ENCODE measurements around the gene SFRP4. TPM values are rescaled to one million over a fixed set of nuclear protein-coding genes. Genes with fewer than 3 reads are reported as not detected.
A peak's percentile ranks its signal among the peaks of the same experiment; 100 is the strongest.

Gene SFRP4
- total and polyA plus RNA-seq, 9 of the 15 experiments (the other 6 are each of a cell fraction or from before 2014, with no cell fraction given): not detected

GRCh38 chr7:37920849-37921805 is 4.5 kb upstream of the SFRP4 start (continued):
- TF ChIP-seq NFIC (IDR thresholded peaks at IDR 0.05): 0 out of 2 replicates have a peak, but pooled peaks have one; percentile 15
- TF ChIP-seq BRF1 (IDR thresholded peaks at IDR 0.05; ENCODE audit: borderline replicate concordance, extremely low read depth, insufficient read length): no peak
- no peak for TF ChIP-seq E2F1 (CRISPR knock-in tag; IDR thresholded peaks at IDR 0.05)
- TF ChIP-seq ZNF280A (IDR thresholded peaks at IDR 0.05; ENCODE audit: low read depth, partially characterized antibody): no peak
- no peak for TF ChIP-seq SMAD4 (CRISPR knock-in tag; conservative IDR thresholded peaks at IDR 0.05)
- 0 out of 2 replicates have a peak, but pooled peaks have one; percentile 26 for TF ChIP-seq VEZF1 (CRISPR knock-in tag; IDR thresholded peaks at IDR 0.05)
- no peak for TF ChIP-seq ZNF354B (CRISPR knock-in tag; IDR thresholded peaks at IDR 0.05)
- no peak for TF ChIP-seq TRIM28 (IDR thresholded peaks at IDR 0.05)
- no peak for TF ChIP-seq ZFP30 (CRISPR knock-in tag; IDR thresholded peaks at IDR 0.05; ENCODE audit: borderline replicate concordance)
- no peak for TF ChIP-seq ZBTB49 (CRISPR knock-in tag; IDR thresholded peaks at IDR 0.05; ENCODE audit: borderline replicate concordance)
- no peak for TF ChIP-seq PHTF2 (CRISPR knock-in tag; IDR thresholded peaks at IDR 0.05)
- TF ChIP-seq FOXA1 (IDR thresholded peaks at IDR 0.05; ENCODE audit: borderline replicate concordance): no peak
- TF ChIP-seq STAT5A (IDR thresholded peaks at IDR 0.05; ENCODE audit: borderline replicate concordance, low read length): peak; percentile 84
- no peak for TF ChIP-seq NR4A1 (CRISPR knock-in tag; IDR thresholded peaks at IDR 0.05)
- TF ChIP-seq NR4A1 (tag; IDR thresholded peaks at IDR 0.05): no peak
- no peak for TF ChIP-seq ZNF253 (CRISPR knock-in tag; conservative IDR thresholded peaks at IDR 0.05)
- no peak for TF ChIP-seq CTCFL (IDR thresholded peaks at IDR 0.05; ENCODE audit: borderline replicate concordance, insufficient read depth, low read depth, low read length, poor library complexity, severe bottlenecking)
- TF ChIP-seq FOXA3 (CRISPR knock-in tag; conservative IDR thresholded peaks at IDR 0.05 in 1 of 2, IDR thresholded peaks at IDR 0.05 in 1 of 2): no peak
